ENCODE results near the gene PLEKHH1. TPM values are rescaled to one million over a fixed set of nuclear protein-coding genes. Genes with fewer than 3 reads are reported as not detected.
A peak's percentile ranks its signal among the peaks of the same experiment; 100 is the strongest.

The PLEKHH1 gene
- total and polyA plus RNA-seq, 9 of the 15 experiments (the other 6 are each of a cell fraction or from before 2014, with no cell fraction given): 0.76 to 5.9 (median 2.9) TPM

GRCh38 chr14:67557656-67558055 lies 24.6 kb downstream of the PLEKHH1 start (continued):
- TF ChIP-seq ZBTB49 (CRISPR knock-in tag; IDR thresholded peaks at IDR 0.05; ENCODE audit: borderline replicate concordance): no peak
- TF ChIP-seq GTF2E2 (tag; IDR thresholded peaks at IDR 0.05): no peak
- TF ChIP-seq EGR1 (conservative IDR thresholded peaks at IDR 0.05): no peak
- TF ChIP-seq POU5F1 (IDR thresholded peaks at IDR 0.05; ENCODE audit: borderline replicate concordance, low read depth, low read length, partially characterized antibody): no peak
- no peak for TF ChIP-seq ZNF24 (IDR thresholded peaks at IDR 0.05)
- TF ChIP-seq GATA2 (CRISPR knock-in tag; IDR thresholded peaks at IDR 0.05): no peak
- TF ChIP-seq ZKSCAN3 (CRISPR knock-in tag; IDR thresholded peaks at IDR 0.05): no peak
- no peak for TF ChIP-seq IFI16 (CRISPR knock-in tag; IDR thresholded peaks at IDR 0.05)
- TF ChIP-seq CHCHD3 (CRISPR knock-in tag; IDR thresholded peaks at IDR 0.05): no peak
- no peak for TF ChIP-seq ZNF232 (CRISPR knock-in tag; IDR thresholded peaks at IDR 0.05)
- no peak for TF ChIP-seq ELF4 (CRISPR knock-in tag; IDR thresholded peaks at IDR 0.05)

- Histone ChIP-seq H4K20me1 (replicated peaks; ENCODE audit: control insufficient read depth, insufficient read depth, low read length) (no peaks in the 10 kb centered on the region), H3K9me1 (ENCODE audit: control insufficient read depth, insufficient read depth, low read length) (no peaks in the 10 kb centered on the region), H3K9ac (ENCODE audit: insufficient read depth in 1 of 2, low read depth in 2 of 2, low read length in 2 of 2) (no peak overlapping the region), H3K27ac (ENCODE audit: extremely low read depth, low read depth, low read length) (no peak overlapping the region), H3K36me3 (ENCODE audit: control insufficient read depth, insufficient read depth, low read length) (no peaks in the 10 kb centered on the region; the same call in 2 of the 3 replicates), H3K9me3 (replicated peaks; ENCODE audit: control insufficient read depth, insufficient read depth, low read depth, low read length) (no peaks in the 10 kb centered on the region), H2AFZ (ENCODE audit: low read depth, low read length) (0 out of 2 replicates have a peak overlapping the region, but pooled peaks have one; percentile 24), H3K79me2 (ENCODE audit: control insufficient read depth, insufficient read depth, low read length) (no peaks in the 10 kb centered on the region), H3K27me3 (ENCODE audit: control insufficient read depth in 2 of 2, insufficient read depth in 2 of 2, low read length in 2 of 2) (no peaks in the 10 kb centered on the region), H3K4me1 (replicated peaks in 1 of 2; ENCODE audit: control insufficient read depth in 2 of 2, insufficient read depth in 2 of 2, low read length in 2 of 2) (no peaks in the 10 kb centered on the region), H3K4me3 (no peak overlapping the region), H3K4me2 (ENCODE audit: insufficient read depth, low read length) (no peak overlapping the region)
- in situ Hi-C loops (cut with MboI) (no loop called here), intact Hi-C loops (cut with micrococcal nuclease) (no loop called here)
- ChIA-PET CTCF (ENCODE audit: low intra/inter-chr PET ratio) (no interaction called here), POLR2A (no interaction called here)
- BruUV-seq (replicated peaks): no TSS peak
- 14% methylated on average over 1 of the region's 4 CpGs for WGBS (ENCODE audit: insufficient coverage, low coverage, missing lambda C conversion rate)
- no peak for DNase-seq (ENCODE audit: extremely low read depth in 1 of 4, low spot score in 3 of 4)
- ATAC-seq: peak; percentile 26; the same call in 1 of the 3 replicates
- no peak for FAIRE-seq
- TF ChIP-seq ZC3H4 (CRISPR knock-in tag; IDR thresholded peaks at IDR 0.05; ENCODE audit: borderline replicate concordance) (no peak), NEUROD1 (IDR thresholded peaks at IDR 0.05; ENCODE audit: borderline replicate concordance, low read depth, low read length, partially characterized antibody) (no peak), NFIC (IDR thresholded peaks at IDR 0.05) (peak; percentile 31; the same call in 1 of the 2 replicates), WHSC1 (IDR thresholded peaks at IDR 0.05; ENCODE audit: low read length) (no peak), SPI1 (IDR thresholded peaks at IDR 0.05; ENCODE audit: borderline replicate concordance, low read depth, low read length) (peak; percentile 91)
- TF ChIP-seq, protein P1, sequence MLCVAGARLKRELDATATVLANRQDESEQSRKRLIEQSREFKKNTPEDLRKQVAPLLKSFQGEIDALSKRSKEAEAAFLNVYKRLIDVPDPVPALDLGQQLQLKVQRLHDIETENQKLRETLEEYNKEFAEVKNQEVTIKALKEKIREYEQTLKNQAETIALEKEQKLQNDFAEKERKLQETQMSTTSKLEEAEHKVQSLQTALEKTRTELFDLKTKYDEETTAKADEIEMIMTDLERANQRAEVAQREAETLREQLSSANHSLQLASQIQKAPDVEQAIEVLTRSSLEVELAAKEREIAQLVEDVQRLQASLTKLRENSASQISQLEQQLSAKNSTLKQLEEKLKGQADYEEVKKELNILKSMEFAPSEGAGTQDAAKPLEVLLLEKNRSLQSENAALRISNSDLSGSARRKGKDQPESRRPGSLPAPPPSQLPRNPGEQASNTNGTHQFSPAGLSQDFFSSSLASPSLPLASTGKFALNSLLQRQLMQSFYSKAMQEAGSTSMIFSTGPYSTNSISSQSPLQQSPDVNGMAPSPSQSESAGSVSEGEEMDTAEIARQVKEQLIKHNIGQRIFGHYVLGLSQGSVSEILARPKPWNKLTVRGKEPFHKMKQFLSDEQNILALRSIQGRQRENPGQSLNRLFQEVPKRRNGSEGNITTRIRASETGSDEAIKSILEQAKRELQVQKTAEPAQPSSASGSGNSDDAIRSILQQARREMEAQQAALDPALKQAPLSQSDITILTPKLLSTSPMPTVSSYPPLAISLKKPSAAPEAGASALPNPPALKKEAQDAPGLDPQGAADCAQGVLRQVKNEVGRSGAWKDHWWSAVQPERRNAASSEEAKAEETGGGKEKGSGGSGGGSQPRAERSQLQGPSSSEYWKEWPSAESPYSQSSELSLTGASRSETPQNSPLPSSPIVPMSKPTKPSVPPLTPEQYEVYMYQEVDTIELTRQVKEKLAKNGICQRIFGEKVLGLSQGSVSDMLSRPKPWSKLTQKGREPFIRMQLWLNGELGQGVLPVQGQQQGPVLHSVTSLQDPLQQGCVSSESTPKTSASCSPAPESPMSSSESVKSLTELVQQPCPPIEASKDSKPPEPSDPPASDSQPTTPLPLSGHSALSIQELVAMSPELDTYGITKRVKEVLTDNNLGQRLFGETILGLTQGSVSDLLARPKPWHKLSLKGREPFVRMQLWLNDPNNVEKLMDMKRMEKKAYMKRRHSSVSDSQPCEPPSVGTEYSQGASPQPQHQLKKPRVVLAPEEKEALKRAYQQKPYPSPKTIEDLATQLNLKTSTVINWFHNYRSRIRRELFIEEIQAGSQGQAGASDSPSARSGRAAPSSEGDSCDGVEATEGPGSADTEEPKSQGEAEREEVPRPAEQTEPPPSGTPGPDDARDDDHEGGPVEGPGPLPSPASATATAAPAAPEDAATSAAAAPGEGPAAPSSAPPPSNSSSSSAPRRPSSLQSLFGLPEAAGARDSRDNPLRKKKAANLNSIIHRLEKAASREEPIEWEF (CRISPR knock-in tag; IDR thresholded peaks at IDR 0.05): no peak
These were observed 26.5 kb downstream of the PLEKHH1 start for GRCh38 chr14:67559639-67560038.

All from K562 (cell line).